Mammary epithelial cell (primary cell): ENCODE data around the gene KCNQ1.

ENCODE experiments used
- EZH2 ChIP-seq: IDR thresholded peaks from 2 replicates; pipeline ENCODE4 v1.6.1; 2012; ENCODE audit warnings: low read length, inconsistent platforms, borderline replicate concordance
- TF ChIP-seq, protein P1 (sequence below), 2 donors: IDR thresholded peaks in 1 of 2; conservative IDR thresholded peaks in 1 of 2; 2 replicates each; pipeline ENCODE4 v1.5.1; 2011 to 2012; ENCODE audit warnings: inconsistent platforms in 2 of 2, low read length in 2 of 2, mild to moderate bottlenecking in 2 of 2, control low read depth in 1 of 2, low read depth in 1 of 2; ENCODE audit not compliant: insufficient read depth in 1 of 2; ENCODE audit errors: extremely low read depth in 1 of 2

DNA sequence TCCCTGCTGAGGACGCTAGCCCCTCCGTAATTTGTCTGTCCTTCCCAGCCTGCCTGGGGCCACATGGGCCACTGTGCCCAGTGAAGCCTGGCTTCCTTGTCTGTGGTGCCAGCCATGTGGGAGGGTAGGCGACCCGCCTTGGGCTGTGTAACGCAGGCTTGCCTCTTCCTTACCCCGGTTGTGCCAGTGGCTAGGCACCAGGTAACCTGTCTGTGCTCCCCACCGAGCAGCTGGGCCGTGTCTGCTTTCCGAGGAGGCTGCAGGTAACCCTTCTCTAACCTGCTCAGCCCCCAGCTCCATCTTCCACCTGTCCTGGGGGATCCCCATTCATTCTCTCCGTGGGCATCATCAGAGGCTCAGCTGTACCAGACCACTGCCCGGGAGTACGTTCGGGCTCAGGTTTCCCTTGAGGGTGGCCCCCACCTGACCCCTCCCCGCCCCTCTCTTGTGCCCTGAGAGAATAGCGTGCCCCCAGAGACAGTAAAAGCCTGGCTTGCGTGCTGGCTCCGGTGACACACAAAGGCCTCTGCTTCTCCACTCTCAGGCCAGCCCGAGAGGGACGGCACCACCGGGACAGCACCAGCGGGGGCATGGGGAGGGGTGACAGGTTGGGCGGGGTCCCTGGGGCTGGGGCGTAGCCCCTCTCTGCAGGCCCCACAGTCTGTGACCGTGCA, 361.7 kb downstream of the KCNQ1 start:
- TF ChIP-seq, protein P1, sequence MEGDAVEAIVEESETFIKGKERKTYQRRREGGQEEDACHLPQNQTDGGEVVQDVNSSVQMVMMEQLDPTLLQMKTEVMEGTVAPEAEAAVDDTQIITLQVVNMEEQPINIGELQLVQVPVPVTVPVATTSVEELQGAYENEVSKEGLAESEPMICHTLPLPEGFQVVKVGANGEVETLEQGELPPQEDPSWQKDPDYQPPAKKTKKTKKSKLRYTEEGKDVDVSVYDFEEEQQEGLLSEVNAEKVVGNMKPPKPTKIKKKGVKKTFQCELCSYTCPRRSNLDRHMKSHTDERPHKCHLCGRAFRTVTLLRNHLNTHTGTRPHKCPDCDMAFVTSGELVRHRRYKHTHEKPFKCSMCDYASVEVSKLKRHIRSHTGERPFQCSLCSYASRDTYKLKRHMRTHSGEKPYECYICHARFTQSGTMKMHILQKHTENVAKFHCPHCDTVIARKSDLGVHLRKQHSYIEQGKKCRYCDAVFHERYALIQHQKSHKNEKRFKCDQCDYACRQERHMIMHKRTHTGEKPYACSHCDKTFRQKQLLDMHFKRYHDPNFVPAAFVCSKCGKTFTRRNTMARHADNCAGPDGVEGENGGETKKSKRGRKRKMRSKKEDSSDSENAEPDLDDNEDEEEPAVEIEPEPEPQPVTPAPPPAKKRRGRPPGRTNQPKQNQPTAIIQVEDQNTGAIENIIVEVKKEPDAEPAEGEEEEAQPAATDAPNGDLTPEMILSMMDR (conservative IDR thresholded peaks at IDR 0.05 in 1 of 2, IDR thresholded peaks at IDR 0.05 in 1 of 2; ENCODE audit: extremely low read depth in 1 of 2, insufficient read depth in 1 of 2, low read depth in 1 of 2, low read length in 2 of 2), result no peak
- TF ChIP-seq EZH2, result no peak
